ENCODE data around the gene EOMES. TPM values are rescaled to one million over a fixed set of nuclear protein-coding genes. Genes with fewer than 3 reads are reported as not detected.

EOMES gene
- polyA plus RNA-seq, 1 donor (not counting 4 experiments of a cell fraction or from before 2014, with no cell fraction given) = 1.6 TPM

- DNase-seq (ENCODE audit: low read depth, low spot score) (no peak), FAIRE-seq (no peak)
- peaks cover 28% of the 10 kb centered on the region for H3K4me1 ChIP-seq (ENCODE audit: control insufficient read depth, extremely low read depth, insufficient read depth, low read length)
- H3K27me3 ChIP-seq (ENCODE audit: control insufficient read depth, extremely low read depth, insufficient read depth, low read length) = peaks cover 26% of the 10 kb centered on the region
- dilution Hi-C loops (cut with MboI; ENCODE audit: extremely low pct_ligation_motif_present, low sequenced_read_pairs) = no loop called here
- H4K20me1 ChIP-seq (ENCODE audit: control insufficient read depth, extremely low read depth, insufficient read depth, low read length) = no peaks in the 10 kb centered on the region
- no peak overlapping the region for H3K27ac ChIP-seq (ENCODE audit: control insufficient read depth, insufficient read depth, low read length)
- H3K9me3 ChIP-seq (ENCODE audit: control insufficient read depth, low read depth, low read length) = no peaks in the 10 kb centered on the region
- H3K4me2 ChIP-seq (ENCODE audit: control insufficient read depth, extremely low read depth, insufficient read depth, low read depth, low read length) = peak overlapping the region; percentile 92
- H3K9ac ChIP-seq (ENCODE audit: control insufficient read depth, extremely low read depth, insufficient read depth, low read length) = no peak overlapping the region
- no peaks in the 10 kb centered on the region for H3K9me1 ChIP-seq (ENCODE audit: control insufficient read depth, extremely low read depth, insufficient read depth, low read length)
- H3K79me2 ChIP-seq (ENCODE audit: control insufficient read depth, insufficient read depth, low read length) = no peaks in the 10 kb centered on the region
- H2AFZ ChIP-seq (ENCODE audit: control insufficient read depth, low read length) = no peak overlapping the region
- H3K4me3 ChIP-seq (ENCODE audit: control insufficient read depth in 2 of 3, extremely low read depth in 1 of 3, insufficient read depth in 2 of 3, low read depth in 1 of 3, low read length in 3 of 3) = peak overlapping the region in 2 of 3 experiments; percentile 24 to 45
- TF ChIP-seq CTCF (optimal IDR thresholded peaks at IDR 0.05 in 1 of 3, IDR thresholded peaks at IDR 0.05 in 1 of 3, conservative IDR thresholded peaks at IDR 0.05 in 1 of 3; ENCODE audit: extremely low read depth in 1 of 3, insufficient read depth in 2 of 3, low read length in 3 of 3) (no peak), EZH2 (IDR thresholded peaks at IDR 0.05; ENCODE audit: low read length) (no peak)
- H3K36me3 ChIP-seq (ENCODE audit: control insufficient read depth in 2 of 2, extremely low read depth in 1 of 2, insufficient read depth in 2 of 2, low read length in 2 of 2) = no peaks in the 10 kb centered on the region
Observed at GRCh38 chr3:27715454-27715806, 6.7 kb downstream of the EOMES start.

DNA sequence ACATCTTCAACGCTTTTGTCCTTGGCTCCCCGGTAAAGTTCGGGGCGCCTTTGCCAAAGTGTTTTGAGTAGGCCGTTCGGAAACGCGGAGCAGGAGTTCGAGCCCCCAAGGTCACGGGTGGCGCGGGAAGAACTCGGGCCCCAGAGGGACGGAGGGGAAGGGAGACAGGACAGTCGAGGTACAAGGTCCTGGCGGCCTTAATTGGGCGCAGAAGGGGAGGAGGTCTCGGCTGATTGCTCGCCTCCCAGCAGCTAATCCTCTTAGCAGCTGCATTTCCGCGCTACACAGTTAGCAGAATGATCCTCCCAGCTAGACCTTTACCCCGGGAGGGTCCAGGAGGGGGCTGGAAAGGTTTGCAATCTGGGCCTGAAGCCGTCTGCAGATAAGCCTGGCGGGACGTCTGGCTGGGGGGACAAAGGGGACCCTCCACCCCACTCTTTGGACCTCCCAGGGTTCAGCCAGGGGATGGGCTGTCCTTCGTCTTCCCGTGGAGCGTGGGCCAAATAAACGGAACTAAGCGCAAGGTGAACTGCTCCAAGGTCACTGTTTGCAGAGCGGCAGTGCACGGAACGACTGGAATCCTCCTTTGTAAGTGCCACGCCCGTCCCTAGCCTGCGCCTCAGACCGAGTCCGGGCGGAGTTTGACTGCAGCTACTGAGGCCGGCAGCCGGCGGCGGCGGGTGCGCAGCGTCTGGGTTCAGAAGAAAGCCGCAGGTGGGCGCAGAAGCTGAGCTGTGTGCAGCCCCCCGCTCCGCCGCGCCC, 7.2 kb downstream of the EOMES start:
- FAIRE-seq (no peak), DNase-seq (ENCODE audit: low read depth, low spot score) (no peak)
- peak overlapping the region; percentile 92 for H3K4me2 ChIP-seq (ENCODE audit: control insufficient read depth, extremely low read depth, insufficient read depth, low read depth, low read length)
- no peaks in the 10 kb centered on the region for H3K9me1 ChIP-seq (ENCODE audit: control insufficient read depth, extremely low read depth, insufficient read depth, low read length)
- no peaks in the 10 kb centered on the region for H4K20me1 ChIP-seq (ENCODE audit: control insufficient read depth, extremely low read depth, insufficient read depth, low read length)
- H3K36me3 ChIP-seq (ENCODE audit: control insufficient read depth in 2 of 2, extremely low read depth in 1 of 2, insufficient read depth in 2 of 2, low read length in 2 of 2) = no peaks in the 10 kb centered on the region
- peaks cover 28% of the 10 kb centered on the region for H3K4me1 ChIP-seq (ENCODE audit: control insufficient read depth, extremely low read depth, insufficient read depth, low read length)
- peaks cover 26% of the 10 kb centered on the region for H3K27me3 ChIP-seq (ENCODE audit: control insufficient read depth, extremely low read depth, insufficient read depth, low read length)
- TF ChIP-seq EZH2 (IDR thresholded peaks at IDR 0.05; ENCODE audit: low read length) (no peak), CTCF (optimal IDR thresholded peaks at IDR 0.05 in 1 of 3, IDR thresholded peaks at IDR 0.05 in 1 of 3, conservative IDR thresholded peaks at IDR 0.05 in 1 of 3; ENCODE audit: extremely low read depth in 1 of 3, insufficient read depth in 2 of 3, low read length in 3 of 3) (no peak)
- H3K27ac ChIP-seq (ENCODE audit: control insufficient read depth, insufficient read depth, low read length) = no peak overlapping the region
- peak overlapping the region; percentile 44 for H2AFZ ChIP-seq (ENCODE audit: control insufficient read depth, low read length)
- peak overlapping the region in 2 of 3 experiments; percentile 24 to 45 for H3K4me3 ChIP-seq (ENCODE audit: control insufficient read depth in 2 of 3, extremely low read depth in 1 of 3, insufficient read depth in 2 of 3, low read depth in 1 of 3, low read length in 3 of 3)
- H3K9ac ChIP-seq (ENCODE audit: control insufficient read depth, extremely low read depth, insufficient read depth, low read length) = no peak overlapping the region
- H3K9me3 ChIP-seq (ENCODE audit: control insufficient read depth, low read depth, low read length) = no peaks in the 10 kb centered on the region
- dilution Hi-C loops (cut with MboI; ENCODE audit: extremely low pct_ligation_motif_present, low sequenced_read_pairs) = no loop called here
- no peaks in the 10 kb centered on the region for H3K79me2 ChIP-seq (ENCODE audit: control insufficient read depth, insufficient read depth, low read length)

All from keratinocyte (primary cell).